ENCODE results near the gene AOPEP. TPM values are rescaled to one million over a fixed set of nuclear protein-coding genes. Genes with fewer than 3 reads are reported as not detected.
A peak's percentile ranks its signal among the peaks of the same experiment; 100 is the strongest.

The AOPEP gene
- total and polyA plus RNA-seq, 2 of the 13 experiments (the other 11 are each of a cell fraction or from before 2014, with no cell fraction given): 22.2 to 41.6 TPM

DNA sequence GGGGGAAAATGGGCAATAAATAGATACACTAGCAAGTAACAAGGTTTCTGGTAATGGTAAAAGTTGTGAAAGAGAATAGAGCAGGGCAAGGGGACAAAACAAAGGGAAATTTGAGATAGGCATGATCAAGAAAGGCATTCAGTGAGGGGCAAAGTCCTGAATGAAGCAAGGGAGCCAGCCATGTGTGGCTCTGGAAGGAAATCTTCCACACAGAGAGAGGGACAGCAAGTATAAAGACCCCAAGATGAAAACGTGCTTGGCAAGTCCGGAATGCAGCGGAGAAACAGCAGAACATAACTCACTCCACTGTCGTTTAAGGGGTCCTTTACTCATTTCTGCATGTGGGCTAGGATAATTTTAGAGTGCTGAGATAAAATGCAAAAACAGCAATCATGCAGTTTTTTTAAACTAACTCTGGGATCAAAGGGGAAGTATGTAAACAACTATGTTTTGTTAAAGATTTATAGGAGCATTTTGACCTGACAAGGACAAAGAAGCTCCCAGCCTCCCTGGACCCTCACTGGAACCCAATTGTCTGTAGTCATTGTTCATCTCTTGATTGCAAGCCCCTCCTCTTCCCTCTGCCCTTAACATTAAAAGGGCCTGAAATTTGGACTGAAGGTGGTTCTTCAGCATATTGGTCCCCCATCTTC lies 22.9 kb upstream of the AOPEP start:
- H3K27ac ChIP-seq (ENCODE audit: extremely low read length, insufficient read depth, low read length): peak overlapping the region; percentile 85
- intact Hi-C loops (cut with micrococcal nuclease; ENCODE audit: unreplicated experiment): no loop called here
- peak; percentile 43 for FAIRE-seq
- H3K4me2 ChIP-seq (ENCODE audit: low read depth, low read length): peak overlapping the region; percentile 65
- no peaks in the 10 kb centered on the region for H3K9me3 ChIP-seq (ENCODE audit: low read length)
- peak overlapping the region; percentile 3 to 35 (median 17); a peak in 2 of 6 replicates for H3K4me3 ChIP-seq (replicated peaks in 1 of 3; ENCODE audit: insufficient read depth in 1 of 3, low read depth in 2 of 3, low read length in 3 of 3)
- 2% methylated on average over 4 of the region's 4 CpGs for WGBS (ENCODE audit: low lambda C conversion rate)
- H4K20me1 ChIP-seq (ENCODE audit: insufficient read depth, low read length): no peaks in the 10 kb centered on the region
- H3K9ac ChIP-seq (ENCODE audit: insufficient read depth, low read depth, low read length): peak overlapping the region; percentile 64
- peaks cover 55% of the 10 kb centered on the region for H3K4me1 ChIP-seq (ENCODE audit: insufficient read depth, low read length)
- H3K79me2 ChIP-seq (ENCODE audit: insufficient read depth, low read length): no peaks in the 10 kb centered on the region
- in situ Hi-C loops (cut with HindIII; ENCODE audit: extremely low pct_ligation_motif_present, low pct_unique_long_range_greater_than_20kb): no loop called here
- POLR2A ChIA-PET: interaction anchor here (1.0 to 1.1 kb wide), 2 partner anchors 11 to 23 kb away, joined by 3 to 8 read pairs; partner anchors contain the start of gene AOPEP
- CTCF ChIA-PET (ENCODE audit: low intra/inter-chr PET ratio, low total read pairs): no interaction called here
- no peaks in the 10 kb centered on the region for H3K27me3 ChIP-seq (ENCODE audit: control insufficient read depth in 1 of 2, insufficient read depth in 2 of 2, low read length in 2 of 2)
- BruUV-seq (replicated peaks): TSS peak; percentile 90
- DNase-seq (ENCODE audit: low spot score): peak; percentile 87
- no peaks in the 10 kb centered on the region for H3K36me3 ChIP-seq (replicated peaks in 1 of 2; ENCODE audit: control insufficient read depth in 1 of 2, insufficient read depth in 2 of 2, low read length in 2 of 2)
- peak overlapping the region; percentile 70 for H2AFZ ChIP-seq (ENCODE audit: low read length)
- peak; percentile 88 for ATAC-seq
- TF ChIP-seq POLR2G (IDR thresholded peaks at IDR 0.05; ENCODE audit: low read depth, low read length) (no peak), KAT8 (CRISPR knock-in tag; IDR thresholded peaks at IDR 0.05) (0 out of 2 replicates have a peak, but pooled peaks have one; percentile 27), HIVEP1 (CRISPR knock-in tag; IDR thresholded peaks at IDR 0.05) (no peak), HDAC2 (CRISPR knock-in tag; IDR thresholded peaks at IDR 0.05) (peak; percentile 20; the same call in 1 of the 2 replicates), HNRNPUL1 (IDR thresholded peaks at IDR 0.05; ENCODE audit: low read depth, low read length) (no peak), ZMAT3 (CRISPR knock-in tag; conservative IDR thresholded peaks at IDR 0.05) (no peak), CBFB (CRISPR knock-in tag; IDR thresholded peaks at IDR 0.05) (no peak), TRIM24 (CRISPR knock-in tag; IDR thresholded peaks at IDR 0.05) (no peak), ZKSCAN5 (CRISPR knock-in tag; IDR thresholded peaks at IDR 0.05) (no peak), FOXC1 (CRISPR knock-in tag; IDR thresholded peaks at IDR 0.05; ENCODE audit: borderline replicate concordance) (no peak), ZNF367 (CRISPR knock-in tag; IDR thresholded peaks at IDR 0.05; ENCODE audit: borderline replicate concordance) (no peak), ZFP1 (CRISPR knock-in tag; IDR thresholded peaks at IDR 0.05) (peak; percentile 43; the same call in 1 of the 2 replicates), ZNF256 (CRISPR knock-in tag; conservative IDR thresholded peaks at IDR 0.05) (no peak), ZNF232 (CRISPR knock-in tag; IDR thresholded peaks at IDR 0.05; ENCODE audit: borderline replicate concordance) (no peak), ZNF660 (CRISPR knock-in tag; IDR thresholded peaks at IDR 0.05; ENCODE audit: borderline replicate concordance, low read depth) (no peak), CEBPG (CRISPR knock-in tag; IDR thresholded peaks at IDR 0.05) (peak; percentile 64), ZNF10 (CRISPR knock-in tag; IDR thresholded peaks at IDR 0.05; ENCODE audit: borderline replicate concordance, low read depth) (no peak)
- TF ChIP-seq, protein P1, sequence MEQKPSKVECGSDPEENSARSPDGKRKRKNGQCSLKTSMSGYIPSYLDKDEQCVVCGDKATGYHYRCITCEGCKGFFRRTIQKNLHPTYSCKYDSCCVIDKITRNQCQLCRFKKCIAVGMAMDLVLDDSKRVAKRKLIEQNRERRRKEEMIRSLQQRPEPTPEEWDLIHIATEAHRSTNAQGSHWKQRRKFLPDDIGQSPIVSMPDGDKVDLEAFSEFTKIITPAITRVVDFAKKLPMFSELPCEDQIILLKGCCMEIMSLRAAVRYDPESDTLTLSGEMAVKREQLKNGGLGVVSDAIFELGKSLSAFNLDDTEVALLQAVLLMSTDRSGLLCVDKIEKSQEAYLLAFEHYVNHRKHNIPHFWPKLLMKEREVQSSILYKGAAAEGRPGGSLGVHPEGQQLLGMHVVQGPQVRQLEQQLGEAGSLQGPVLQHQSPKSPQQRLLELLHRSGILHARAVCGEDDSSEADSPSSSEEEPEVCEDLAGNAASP (CRISPR knock-in tag; IDR thresholded peaks at IDR 0.05; ENCODE audit: borderline replicate concordance): peak; percentile 9; the same call in 1 of the 2 replicates
- TF ChIP-seq, protein P2, sequence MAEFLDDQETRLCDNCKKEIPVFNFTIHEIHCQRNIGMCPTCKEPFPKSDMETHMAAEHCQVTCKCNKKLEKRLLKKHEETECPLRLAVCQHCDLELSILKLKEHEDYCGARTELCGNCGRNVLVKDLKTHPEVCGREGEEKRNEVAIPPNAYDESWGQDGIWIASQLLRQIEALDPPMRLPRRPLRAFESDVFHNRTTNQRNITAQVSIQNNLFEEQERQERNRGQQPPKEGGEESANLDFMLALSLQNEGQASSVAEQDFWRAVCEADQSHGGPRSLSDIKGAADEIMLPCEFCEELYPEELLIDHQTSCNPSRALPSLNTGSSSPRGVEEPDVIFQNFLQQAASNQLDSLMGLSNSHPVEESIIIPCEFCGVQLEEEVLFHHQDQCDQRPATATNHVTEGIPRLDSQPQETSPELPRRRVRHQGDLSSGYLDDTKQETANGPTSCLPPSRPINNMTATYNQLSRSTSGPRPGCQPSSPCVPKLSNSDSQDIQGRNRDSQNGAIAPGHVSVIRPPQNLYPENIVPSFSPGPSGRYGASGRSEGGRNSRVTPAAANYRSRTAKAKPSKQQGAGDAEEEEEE (CRISPR knock-in tag; IDR thresholded peaks at IDR 0.05; ENCODE audit: borderline replicate concordance): no peak
- TF ChIP-seq, protein P3, sequence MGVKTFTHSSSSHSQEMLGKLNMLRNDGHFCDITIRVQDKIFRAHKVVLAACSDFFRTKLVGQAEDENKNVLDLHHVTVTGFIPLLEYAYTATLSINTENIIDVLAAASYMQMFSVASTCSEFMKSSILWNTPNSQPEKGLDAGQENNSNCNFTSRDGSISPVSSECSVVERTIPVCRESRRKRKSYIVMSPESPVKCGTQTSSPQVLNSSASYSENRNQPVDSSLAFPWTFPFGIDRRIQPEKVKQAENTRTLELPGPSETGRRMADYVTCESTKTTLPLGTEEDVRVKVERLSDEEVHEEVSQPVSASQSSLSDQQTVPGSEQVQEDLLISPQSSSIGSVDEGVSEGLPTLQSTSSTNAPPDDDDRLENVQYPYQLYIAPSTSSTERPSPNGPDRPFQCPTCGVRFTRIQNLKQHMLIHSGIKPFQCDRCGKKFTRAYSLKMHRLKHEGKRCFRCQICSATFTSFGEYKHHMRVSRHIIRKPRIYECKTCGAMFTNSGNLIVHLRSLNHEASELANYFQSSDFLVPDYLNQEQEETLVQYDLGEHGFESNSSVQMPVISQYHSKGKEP (CRISPR knock-in tag; IDR thresholded peaks at IDR 0.05): no peak
